Osteocyte (in vitro differentiated cells): ENCODE data around the gene APP. TPM values are rescaled to one million over a fixed set of nuclear protein-coding genes. Genes with fewer than 3 reads are reported as not detected.

Experiments used
- DNase-seq: peaks from one replicate; pipeline ENCODE4 v3.0.0; 2021; ENCODE audit warnings: mixed read lengths; ENCODE audit not compliant: unreplicated experiment; ENCODE audit errors: extremely low spot score
- H3K27ac Mint-ChIP-seq: one replicate; pipeline ENCODE4 v1.8.0; 2021; ENCODE audit warnings: mild to moderate bottlenecking, mixed read lengths; ENCODE audit not compliant: unreplicated experiment
- H3K27me3 Mint-ChIP-seq: one replicate; pipeline ENCODE4 v1.8.0; 2021; ENCODE audit warnings: mixed read lengths; ENCODE audit not compliant: unreplicated experiment
- H3K36me3 Mint-ChIP-seq: one replicate; pipeline ENCODE4 v1.8.0; 2021; ENCODE audit warnings: mixed read lengths; ENCODE audit not compliant: unreplicated experiment
- H3K4me1 Mint-ChIP-seq: one replicate; pipeline ENCODE4 v1.8.0; 2021; ENCODE audit warnings: mixed read lengths; ENCODE audit not compliant: unreplicated experiment
- H3K4me3 Mint-ChIP-seq: one replicate; pipeline ENCODE4 v1.8.0; 2021; ENCODE audit warnings: mild to moderate bottlenecking, moderate library complexity, mixed read lengths; ENCODE audit not compliant: unreplicated experiment
- H3K9me3 Mint-ChIP-seq: one replicate; pipeline ENCODE4 v1.8.0; 2021; ENCODE audit warnings: mixed read lengths; ENCODE audit not compliant: unreplicated experiment
- total RNA-seq: library from RNA; stranded (reverse); gene quantifications from 2 replicates; pipeline ENCODE4 v1.2.1, GENCODE V29; 2021
- TF ChIP-seq, protein P1 (sequence below): fragments of 200-600 bp; sonication (generic); IDR thresholded peaks from 2 replicates; pipeline ENCODE4 v1.5.0; 2021; ENCODE audit warnings: antibody characterized with exemption, mild to moderate bottlenecking, moderate library complexity

Gene APP
- total RNA-seq, 1 donor from 2014 or later, result 698 TPM

GRCh38 chr21:26154753-26155152 lies 15.8 kb downstream of the APP start:
- Mint-ChIP-seq H3K4me1 (peaks cover 48% of the 10 kb centered on the region), H3K9me3 (no peaks in the 10 kb centered on the region), H3K4me3 (no peak overlapping the region), H3K36me3 (peaks cover 5% of the 10 kb centered on the region), H3K27ac (no peak overlapping the region), H3K27me3 (no peaks in the 10 kb centered on the region)
- DNase-seq, result no peak
- TF ChIP-seq, protein P1, sequence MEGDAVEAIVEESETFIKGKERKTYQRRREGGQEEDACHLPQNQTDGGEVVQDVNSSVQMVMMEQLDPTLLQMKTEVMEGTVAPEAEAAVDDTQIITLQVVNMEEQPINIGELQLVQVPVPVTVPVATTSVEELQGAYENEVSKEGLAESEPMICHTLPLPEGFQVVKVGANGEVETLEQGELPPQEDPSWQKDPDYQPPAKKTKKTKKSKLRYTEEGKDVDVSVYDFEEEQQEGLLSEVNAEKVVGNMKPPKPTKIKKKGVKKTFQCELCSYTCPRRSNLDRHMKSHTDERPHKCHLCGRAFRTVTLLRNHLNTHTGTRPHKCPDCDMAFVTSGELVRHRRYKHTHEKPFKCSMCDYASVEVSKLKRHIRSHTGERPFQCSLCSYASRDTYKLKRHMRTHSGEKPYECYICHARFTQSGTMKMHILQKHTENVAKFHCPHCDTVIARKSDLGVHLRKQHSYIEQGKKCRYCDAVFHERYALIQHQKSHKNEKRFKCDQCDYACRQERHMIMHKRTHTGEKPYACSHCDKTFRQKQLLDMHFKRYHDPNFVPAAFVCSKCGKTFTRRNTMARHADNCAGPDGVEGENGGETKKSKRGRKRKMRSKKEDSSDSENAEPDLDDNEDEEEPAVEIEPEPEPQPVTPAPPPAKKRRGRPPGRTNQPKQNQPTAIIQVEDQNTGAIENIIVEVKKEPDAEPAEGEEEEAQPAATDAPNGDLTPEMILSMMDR, result no peak

DNA sequence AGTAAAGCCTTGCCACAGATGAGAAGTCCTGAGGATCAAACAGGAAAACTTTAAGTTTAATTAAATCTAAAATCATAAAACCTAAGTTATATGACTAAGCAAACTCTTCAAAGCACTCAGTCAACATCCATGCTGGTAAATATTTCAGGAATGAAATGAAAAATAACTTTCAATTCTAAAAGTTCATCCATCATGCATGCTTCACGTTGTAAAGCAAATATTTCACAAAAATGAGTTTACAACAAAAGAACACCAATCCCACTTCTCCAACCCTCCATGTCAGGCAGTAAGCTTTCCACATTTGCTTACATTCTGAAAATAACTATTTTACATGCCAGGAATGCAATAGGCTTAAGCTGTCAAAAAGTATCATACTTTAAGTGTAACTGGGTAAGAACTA lies 16.8 kb downstream of the APP start:
- H3K27ac Mint-ChIP-seq, result peak overlapping the region; percentile 49
- H3K9me3 Mint-ChIP-seq, result no peaks in the 10 kb centered on the region
- no peak for DNase-seq
- no peak overlapping the region for H3K4me3 Mint-ChIP-seq
- TF ChIP-seq, protein P1, result no peak
- no peaks in the 10 kb centered on the region for H3K27me3 Mint-ChIP-seq
- H3K36me3 Mint-ChIP-seq, result peaks cover 2% of the 10 kb centered on the region
- peaks cover 54% of the 10 kb centered on the region for H3K4me1 Mint-ChIP-seq

DNA sequence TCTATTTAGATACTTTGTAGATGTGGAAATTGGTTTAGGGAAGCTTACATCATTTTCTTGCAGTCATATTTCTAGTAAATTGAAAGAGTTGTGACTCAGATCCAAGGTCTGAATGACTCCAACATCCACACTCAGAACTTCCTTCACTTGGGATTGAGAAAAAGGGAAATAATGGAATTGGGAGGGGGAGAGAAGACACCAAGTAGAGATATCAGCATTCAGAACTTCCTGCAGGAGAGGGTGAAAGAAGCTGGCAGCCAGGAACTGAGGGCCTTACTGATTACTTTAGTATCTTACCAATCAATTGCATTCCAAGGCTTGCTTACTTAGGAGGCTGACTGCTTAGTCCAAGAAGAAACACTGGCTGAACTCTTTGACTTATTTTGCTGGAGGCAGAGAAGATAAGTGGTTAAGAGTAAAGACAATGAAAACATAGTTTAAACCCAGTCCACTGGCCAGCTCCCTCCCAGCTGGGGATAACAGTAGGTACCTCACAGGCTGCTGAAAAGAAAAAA lies 21.7 kb downstream of the APP start:
- Mint-ChIP-seq H3K4me1 (peaks cover 49% of the 10 kb centered on the region), H3K27me3 (no peaks in the 10 kb centered on the region), H3K4me3 (no peak overlapping the region), H3K9me3 (no peaks in the 10 kb centered on the region), H3K36me3 (no peaks in the 10 kb centered on the region), H3K27ac (peak overlapping the region; percentile 80)
- TF ChIP-seq, protein P1, result no peak
- no peak for DNase-seq

DNA sequence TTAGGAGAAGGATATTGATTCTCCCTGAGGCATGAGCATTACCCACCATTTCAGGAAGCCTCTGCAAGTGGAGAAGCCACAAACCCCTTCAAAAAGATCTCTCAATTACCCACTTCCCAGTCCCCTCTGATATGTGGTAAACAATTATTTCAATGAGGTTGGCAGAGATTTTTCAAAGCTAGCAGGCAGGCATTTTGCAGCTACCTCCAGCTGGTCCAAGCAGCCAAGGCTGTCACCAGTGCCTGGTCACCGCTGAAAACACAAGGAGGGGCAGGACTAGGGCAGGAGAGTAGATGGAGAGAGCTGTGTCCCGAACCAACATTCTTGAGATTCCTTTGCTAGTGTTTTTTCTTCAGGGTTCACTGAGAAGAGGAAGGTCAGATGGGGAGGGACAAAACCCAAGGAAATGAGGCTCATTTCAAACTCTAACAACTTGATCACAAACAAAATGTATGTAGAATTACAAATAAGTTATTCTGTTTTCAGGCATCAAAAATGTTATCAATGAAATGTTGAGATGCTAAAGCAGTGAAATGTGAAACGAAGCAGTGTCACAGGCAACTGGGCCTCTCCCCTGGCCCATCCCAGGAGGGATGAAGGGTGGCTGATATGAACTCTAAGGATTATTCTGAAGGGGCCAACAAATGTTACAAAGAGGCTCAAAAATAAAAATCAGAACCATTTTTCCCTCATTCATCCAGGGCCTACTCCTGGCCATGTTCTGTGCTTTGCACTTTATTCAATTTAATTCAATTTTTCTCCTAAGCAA lies 22.3 kb downstream of the APP start:
- H3K4me1 Mint-ChIP-seq, result peaks cover 45% of the 10 kb centered on the region
- H3K36me3 Mint-ChIP-seq, result peaks cover 2% of the 10 kb centered on the region
- no peak overlapping the region for H3K4me3 Mint-ChIP-seq
- H3K27ac Mint-ChIP-seq, result peak overlapping the region; percentile 80
- TF ChIP-seq, protein P1, result no peak
- no peaks in the 10 kb centered on the region for H3K27me3 Mint-ChIP-seq
- H3K9me3 Mint-ChIP-seq, result no peaks in the 10 kb centered on the region
- DNase-seq, result no peak

- H3K27me3 Mint-ChIP-seq, result no peaks in the 10 kb centered on the region
- TF ChIP-seq, protein P1, result no peak
- no peak for DNase-seq
- peaks cover 2% of the 10 kb centered on the region for H3K36me3 Mint-ChIP-seq
- H3K9me3 Mint-ChIP-seq, result no peaks in the 10 kb centered on the region
- H3K27ac Mint-ChIP-seq, result peak overlapping the region; percentile 80
- H3K4me1 Mint-ChIP-seq, result peaks cover 41% of the 10 kb centered on the region
- no peak overlapping the region for H3K4me3 Mint-ChIP-seq
Observed at GRCh38 chr21:26147535-26147934, 23.0 kb downstream of the APP start.
